HepG2 (cell line): ENCODE data around the gene LRFN2. TPM values are rescaled to one million over a fixed set of nuclear protein-coding genes. Genes with fewer than 3 reads are reported as not detected.

Experiments used
- ATAC-seq: fragments of 200-7000 bp; cut with Tn5 transposase; 3 replicates; pipeline ENCODE4 v1.9.1; 2020; ENCODE audit warnings: mild to moderate bottlenecking, moderate library complexity
- BruUV-seq: library from RNA; stranded (reverse); fragments of 400-500 nt; replicated peaks from 2 replicates; lab custom pipeline; 2021; lab: Mats Ljungman, UMichigan
- CTCF ChIA-PET: fragments of 300-600 bp; formaldehyde crosslinking; extraction: SDS; loops from one replicate; lab custom pipeline; 2021; ENCODE audit warnings: low total read pairs, inconsistent platforms, low intra/inter-chr PET ratio; lab: Yijun Ruan, JAX
- POLR2A ChIA-PET: fragments of 350-600 bp; sonication (Branson Sonifier 250); formaldehyde crosslinking; loops from one replicate; lab custom pipeline; 2020; ENCODE audit warnings: antibody characterized with exemption, inconsistent platforms; lab: Yijun Ruan, JAX
- DNase-seq: peaks from one replicate; pipeline ENCODE4 v3.0.0-alpha.2; 2015; ENCODE audit warnings: low spot score
- FAIRE-seq: peaks from 3 replicates; lab custom pipeline; 2011; peaks lifted over from hg19 to GRCh38; lab: Jason Lieb, UNC
- H2AFZ ChIP-seq: one replicate; pipeline ENCODE4 v1.6.1; 2011; ENCODE audit warnings: low read length, inconsistent platforms
- H3K27ac ChIP-seq: fragments of 300-600 bp; 3 replicates; pipeline ENCODE4 v1.8.0; 2011; ENCODE audit warnings: mixed run types, mild to moderate bottlenecking, mixed read lengths, low read length, inconsistent platforms; ENCODE audit not compliant: insufficient read depth; ENCODE audit errors: extremely low read length
- H3K27me3 ChIP-seq, 2 experiments: fragments of 200-600 bp in 1 of 2; 2 replicates in 1 of 2; 3 replicates in 1 of 2; pipeline versions ENCODE4 v1.6.0 to v1.8.0; 2011; ENCODE audit warnings: low read length in 2 of 2, mild to moderate bottlenecking in 2 of 2, moderate library complexity in 2 of 2, inconsistent platforms in 1 of 2; ENCODE audit not compliant: insufficient read depth in 2 of 2, control insufficient read depth in 1 of 2
- H3K36me3 ChIP-seq, 2 experiments: fragments of 200-600 bp in 1 of 2; replicated peaks in 1 of 2; 2 replicates in 1 of 2; 3 replicates in 1 of 2; pipeline versions ENCODE4 v1.5.1 to v1.8.0; 2011; ENCODE audit warnings: low read length in 2 of 2, inconsistent platforms in 1 of 2; ENCODE audit not compliant: insufficient read depth in 2 of 2, control insufficient read depth in 1 of 2
- H3K4me1 ChIP-seq: 2 replicates; pipeline ENCODE4 v1.5.1; 2012; ENCODE audit warnings: low read length, inconsistent platforms; ENCODE audit not compliant: insufficient read depth
- H3K4me2 ChIP-seq: 2 replicates; pipeline ENCODE4 v1.6.0; 2011; ENCODE audit warnings: low read depth, low read length, inconsistent platforms
- H3K4me3 ChIP-seq, 3 experiments: fragments of 200-600 bp in 1 of 3; sonication (generic), shearing (Covaris generic) in 1 of 3; replicated peaks in 1 of 3; 2 replicates each; pipeline ENCODE4 v1.5.1; 2011 to 2016; ENCODE audit warnings: low read length in 3 of 3, inconsistent platforms in 2 of 3, low read depth in 2 of 3, mild to moderate bottlenecking in 2 of 3, control low read depth in 1 of 3, mixed read lengths in 1 of 3; ENCODE audit not compliant: insufficient read depth in 1 of 3
- H3K79me2 ChIP-seq: one replicate; pipeline ENCODE4 v1.6.1; 2011; ENCODE audit warnings: low read length, inconsistent platforms; ENCODE audit not compliant: insufficient read depth
- H3K9ac ChIP-seq: 2 replicates; pipeline ENCODE4 v1.6.0; 2011; ENCODE audit warnings: mild to moderate bottlenecking, low read depth, low read length, inconsistent platforms; ENCODE audit not compliant: insufficient read depth
- H3K9me3 ChIP-seq: 2 replicates; pipeline ENCODE4 v1.5.1; 2012; ENCODE audit warnings: mild to moderate bottlenecking, low read length
- H4K20me1 ChIP-seq: 2 replicates; pipeline ENCODE4 v1.6.0; 2011; ENCODE audit warnings: inconsistent platforms, mild to moderate bottlenecking, low read length, moderate library complexity; ENCODE audit not compliant: insufficient read depth
- CENPT ChIP-seq: sonication (generic); formaldehyde crosslinking; IDR thresholded peaks from 2 replicates; pipeline ENCODE4 v1.8.0; 2022; ENCODE audit warnings: low read depth, mild to moderate bottlenecking, moderate library complexity, missing genetic modification reagents
- EEA1 ChIP-seq: sonication (generic); formaldehyde crosslinking; IDR thresholded peaks from 2 replicates; pipeline ENCODE4 v1.5.1; 2020; ENCODE audit warnings: mild to moderate bottlenecking, missing genetic modification reagents, borderline replicate concordance
- IKZF1 ChIP-seq: fragments of 450-650 bp; IDR thresholded peaks from 2 replicates; pipeline ENCODE4 v1.7.1; 2016
- NFIC ChIP-seq: IDR thresholded peaks from 2 replicates; pipeline ENCODE4 v1.6.1; 2012; ENCODE audit warnings: mild to moderate bottlenecking, low read length, inconsistent platforms
- RAD21 ChIP-seq: fragments of 450-650 bp; formaldehyde crosslinking; IDR thresholded peaks from 2 replicates; pipeline ENCODE4 v1.5.0; 2020; ENCODE audit warnings: mild to moderate bottlenecking
- RAD51 ChIP-seq: fragments of 450-650 bp; IDR thresholded peaks from 2 replicates; pipeline ENCODE4 v1.6.1; 2016; ENCODE audit warnings: borderline replicate concordance
- TBL1XR1 ChIP-seq: fragments of 150-350 bp; IDR thresholded peaks from 2 replicates; pipeline ENCODE4 v1.6.1; 2014; ENCODE audit warnings: borderline replicate concordance, low read length; ENCODE audit not compliant: partially characterized antibody
- THAP11 ChIP-seq: IDR thresholded peaks from 2 replicates; pipeline ENCODE4 v1.6.1; 2016; ENCODE audit warnings: missing biosample characterization, missing genetic modification reagents
- ZNF143 ChIP-seq: sonication (generic); formaldehyde crosslinking; IDR thresholded peaks from 2 replicates; pipeline ENCODE4 v1.4.0; 2020; ENCODE audit warnings: missing genetic modification reagents
- WGBS: methylation state at CpG from one replicate; pipeline ENCODE4 v1.1.6; 2017; ENCODE audit warnings: low lambda C conversion rate; 5-methylcytosine and 5-hydroxymethylcytosine counted together
- in situ Hi-C: cut with HindIII; loops from 2 replicates; pipeline ENCODE4 v1.10.0; 2017; ENCODE audit warnings: low pct_unique_long_range_greater_than_20kb; ENCODE audit not compliant: extremely low pct_ligation_motif_present
- intact Hi-C: fragments of 100-400 bp; cut with micrococcal nuclease; formaldehyde crosslinking; loops from one replicate; pipeline ENCODE4 v1.10.0; 2022; ENCODE audit not compliant: unreplicated experiment
- polyA plus RNA-seq, 8 experiments: library from polyadenylated mRNA; depleted of rRNA in 3 of 8; stranded (reverse) in 7 of 8; unstranded in 1 of 8; fragments of >200 nt; fragmentation: Illumina TruSeq in 4 of 8; extraction: Trizol in 4 of 8; gene quantifications; 2 replicates each; pipeline versions ENCODE4 v1.2.1 to v1.2.3, GENCODE V29; 2011 to 2016; ENCODE audit warnings: low read depth in 4 of 8, missing spikeins in 1 of 8, mixed read lengths in 1 of 8; ENCODE audit not compliant: insufficient read depth in 1 of 8
- total RNA-seq, 5 experiments: library from RNA; depleted of rRNA; stranded (reverse); fragments of >200 nt; fragmentation: Illumina TruSeq; extraction: Trizol; gene quantifications; 2 replicates each; pipeline ENCODE4 v1.2.3, GENCODE V29; 2016; ENCODE audit warnings: low read depth in 1 of 5
- TF ChIP-seq, protein P1 (sequence below): sonication (generic); IDR thresholded peaks from 2 replicates; pipeline ENCODE4 v1.6.1; 2016; ENCODE audit warnings: low read depth, borderline replicate concordance
- TF ChIP-seq, protein P2 (sequence below): sonication (generic); formaldehyde crosslinking; conservative IDR thresholded peaks from 2 replicates; pipeline ENCODE4 v1.8.0; 2022; ENCODE audit warnings: missing genetic modification reagents

LRFN2 gene
- total and polyA plus RNA-seq, 2 of the 13 experiments (the other 11 are each of a cell fraction or from before 2014, with no cell fraction given) = not detected

DNA sequence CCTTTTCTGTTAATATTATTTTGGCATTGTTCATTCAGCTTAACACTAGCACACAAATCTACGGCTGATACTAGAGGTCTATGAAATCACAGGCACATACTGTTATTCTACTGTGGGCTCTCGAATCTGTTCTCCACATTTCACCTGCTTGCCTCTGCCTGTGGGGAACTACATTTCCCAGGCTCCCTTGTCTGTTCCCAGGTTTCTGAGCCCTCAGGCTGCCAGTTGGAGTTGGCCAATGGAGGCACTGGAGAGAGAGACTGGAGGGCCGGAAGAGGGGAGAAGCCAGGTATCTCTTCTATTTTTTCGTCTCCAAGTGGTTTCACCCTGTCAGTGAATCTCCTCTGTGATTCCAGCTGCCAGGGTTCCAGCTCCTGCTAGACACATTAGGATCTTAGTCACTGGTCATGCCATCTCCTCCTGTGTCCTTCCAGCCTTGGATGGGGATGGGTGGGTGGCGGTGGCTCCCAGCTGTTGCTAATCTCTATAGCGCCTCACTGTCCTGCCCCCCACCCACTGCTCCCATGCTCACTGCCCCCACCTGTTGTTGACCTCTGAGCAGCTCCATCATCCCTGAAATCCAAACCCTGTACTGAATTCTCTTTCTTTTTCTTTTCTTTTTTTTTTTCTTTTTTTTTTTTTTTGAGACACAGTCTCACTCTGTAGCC lies 188.2 kb downstream of the LRFN2 start:
- Histone ChIP-seq H3K36me3 (no peaks in the 10 kb centered on the region), H3K27ac (no peak overlapping the region), H3K9me3 (no peaks in the 10 kb centered on the region), H3K4me2 (no peak overlapping the region), H3K27me3 (no peaks in the 10 kb centered on the region), H2AFZ (no peak overlapping the region), H4K20me1 (no peaks in the 10 kb centered on the region), H3K79me2 (no peaks in the 10 kb centered on the region), H3K4me3 (no peak overlapping the region), H3K4me1 (peaks cover 5% of the 10 kb centered on the region; the same call in 1 of the 2 replicates), H3K9ac (no peak overlapping the region)
- in situ Hi-C loops = no loop called here
- POLR2A ChIA-PET = no interaction called here
- no TSS peak for BruUV-seq
- TF ChIP-seq ZNF143 (peak; percentile 65), THAP11 (CRISPR knock-in tag) (peak; percentile 64; the same call in 1 of the 2 replicates), IKZF1 (no peak)
- CTCF ChIA-PET = no interaction called here
- FAIRE-seq (no peak), ATAC-seq (no peak), DNase-seq (no peak)
- WGBS = 64% methylated on average over 6 of the region's 6 CpGs
- intact Hi-C loops = no loop called here

DNA sequence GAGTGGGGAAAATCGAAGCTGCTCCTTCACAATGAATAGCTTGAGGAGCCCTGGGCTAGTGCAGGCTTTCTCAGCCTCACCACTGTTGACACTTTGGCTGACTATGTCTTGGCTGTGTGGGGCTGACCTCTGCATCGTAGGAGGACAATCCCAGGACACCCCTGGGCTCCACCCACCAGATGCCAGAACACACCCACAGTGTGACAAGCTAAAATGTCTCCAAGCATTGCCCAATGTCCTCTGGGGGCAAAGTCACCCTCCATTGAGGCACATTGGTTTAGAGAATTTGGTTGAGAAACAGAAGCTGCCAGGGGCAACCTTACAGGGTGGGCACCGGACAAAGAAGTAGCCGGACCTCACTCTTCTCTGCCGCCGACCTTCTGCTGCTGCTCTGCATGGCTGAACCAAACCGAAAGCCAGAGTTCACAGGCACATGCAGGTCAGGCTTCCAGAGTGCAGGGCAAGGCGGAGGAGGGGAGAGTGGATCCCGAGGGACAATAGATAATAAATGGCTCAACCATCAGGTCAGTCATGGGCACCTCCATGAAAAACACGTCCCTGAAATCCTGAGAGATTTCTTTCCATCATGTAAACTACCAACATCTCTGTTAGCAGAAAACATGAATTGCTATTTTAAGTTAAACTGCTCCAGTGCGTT lies 189.0 kb downstream of the LRFN2 start:
- Histone ChIP-seq H3K27me3 (no peaks in the 10 kb centered on the region), H2AFZ (no peak overlapping the region), H3K79me2 (no peaks in the 10 kb centered on the region), H3K36me3 (no peaks in the 10 kb centered on the region), H3K27ac (no peak overlapping the region), H3K4me1 (peaks cover 5% of the 10 kb centered on the region; the same call in 1 of the 2 replicates), H3K4me2 (no peak overlapping the region), H3K9ac (no peak overlapping the region), H4K20me1 (no peaks in the 10 kb centered on the region), H3K9me3 (no peaks in the 10 kb centered on the region), H3K4me3 (no peak overlapping the region)
- BruUV-seq = no TSS peak
- ATAC-seq = no peak
- ChIA-PET CTCF (no interaction called here), POLR2A (no interaction called here)
- FAIRE-seq = no peak
- intact Hi-C loops = no loop called here
- in situ Hi-C loops = no loop called here
- no peak for DNase-seq
- WGBS = 49% methylated on average over 10 of the region's 11 CpGs
- TF ChIP-seq RAD51 = no peak
- TF ChIP-seq RAD21 (CRISPR knock-in tag) = no peak
- TF ChIP-seq, protein P1, sequence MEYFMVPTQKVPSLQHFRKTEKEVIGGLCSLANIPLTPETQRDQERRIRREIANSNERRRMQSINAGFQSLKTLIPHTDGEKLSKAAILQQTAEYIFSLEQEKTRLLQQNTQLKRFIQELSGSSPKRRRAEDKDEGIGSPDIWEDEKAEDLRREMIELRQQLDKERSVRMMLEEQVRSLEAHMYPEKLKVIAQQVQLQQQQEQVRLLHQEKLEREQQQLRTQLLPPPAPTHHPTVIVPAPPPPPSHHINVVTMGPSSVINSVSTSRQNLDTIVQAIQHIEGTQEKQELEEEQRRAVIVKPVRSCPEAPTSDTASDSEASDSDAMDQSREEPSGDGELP = no peak
- no peak for TF ChIP-seq CENPT (CRISPR knock-in tag)
- TF ChIP-seq EEA1 = no peak
- no peak for TF ChIP-seq NFIC
- TF ChIP-seq TBL1XR1 = no peak
- TF ChIP-seq, protein P2, sequence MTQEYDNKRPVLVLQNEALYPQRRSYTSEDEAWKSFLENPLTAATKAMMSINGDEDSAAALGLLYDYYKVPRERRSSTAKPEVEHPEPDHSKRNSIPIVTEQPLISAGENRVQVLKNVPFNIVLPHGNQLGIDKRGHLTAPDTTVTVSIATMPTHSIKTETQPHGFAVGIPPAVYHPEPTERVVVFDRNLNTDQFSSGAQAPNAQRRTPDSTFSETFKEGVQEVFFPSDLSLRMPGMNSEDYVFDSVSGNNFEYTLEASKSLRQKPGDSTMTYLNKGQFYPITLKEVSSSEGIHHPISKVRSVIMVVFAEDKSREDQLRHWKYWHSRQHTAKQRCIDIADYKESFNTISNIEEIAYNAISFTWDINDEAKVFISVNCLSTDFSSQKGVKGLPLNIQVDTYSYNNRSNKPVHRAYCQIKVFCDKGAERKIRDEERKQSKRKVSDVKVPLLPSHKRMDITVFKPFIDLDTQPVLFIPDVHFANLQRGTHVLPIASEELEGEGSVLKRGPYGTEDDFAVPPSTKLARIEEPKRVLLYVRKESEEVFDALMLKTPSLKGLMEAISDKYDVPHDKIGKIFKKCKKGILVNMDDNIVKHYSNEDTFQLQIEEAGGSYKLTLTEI = no peak
